ENCODE measurements around the gene SH3BP4.

DNA sequence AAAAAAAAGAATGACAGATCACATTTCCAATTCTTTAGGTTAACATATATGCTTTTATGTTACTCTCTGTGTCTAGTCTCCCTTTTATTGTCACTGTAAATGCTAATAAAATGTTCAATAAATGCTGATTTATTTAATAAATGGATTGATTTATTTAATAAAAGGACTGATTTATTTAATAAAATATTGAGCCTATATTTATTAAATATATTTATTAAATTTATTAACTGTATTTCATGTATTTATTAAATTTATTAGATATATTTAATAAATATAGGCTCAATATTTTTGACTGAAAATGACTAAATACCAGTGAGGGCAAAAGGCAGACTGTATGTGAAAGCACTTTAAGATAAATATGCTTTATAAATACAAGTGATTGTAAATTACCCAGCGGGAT lies 142.6 kb downstream of the SH3BP4 start:
- TF ChIP-seq EZH2 (IDR thresholded peaks at IDR 0.05) (no peak), POLR2AphosphoS5 (IDR thresholded peaks at IDR 0.05; ENCODE audit: borderline replicate concordance, low read depth, low read length) (no peak), FOXP2 (optimal IDR thresholded peaks at IDR 0.05; ENCODE audit: control extremely low read depth, extremely low read length, insufficient read depth) (no peak)
